ENCODE results near the gene VSIG10L. TPM values are rescaled to one million over a fixed set of nuclear protein-coding genes. Genes with fewer than 3 reads are reported as not detected.

VSIG10L gene
- total RNA-seq, 1 experiment from 2014 or later = 4.5 TPM

- intact Hi-C loops (cut with micrococcal nuclease; ENCODE audit: unreplicated experiment) = no loop called here
- Mint-ChIP-seq H3K4me3 (ENCODE audit: unreplicated experiment) (no peak overlapping the region), H3K4me1 (ENCODE audit: low read depth, unreplicated experiment) (no peaks in the 10 kb centered on the region), H3K27me3 (ENCODE audit: insufficient read depth, unreplicated experiment) (peaks cover 15% of the 10 kb centered on the region), H3K27ac (ENCODE audit: unreplicated experiment) (no peak overlapping the region), H3K36me3 (ENCODE audit: insufficient read depth, unreplicated experiment) (no peaks in the 10 kb centered on the region), H3K9me3 (ENCODE audit: unreplicated experiment) (no peaks in the 10 kb centered on the region)
- CTCF ChIA-PET = no interaction called here
- no TSS peak for BruUV-seq (replicated peaks)
- no peak for TF ChIP-seq CTCF (IDR thresholded peaks at IDR 0.05; ENCODE audit: insufficient read depth in 1 of 2, low read depth in 1 of 2, low read length in 1 of 2, severe bottlenecking in 1 of 2, unreplicated experiment in 1 of 2)
- H3K9me3 ChIP-seq = 0 out of 2 replicates have a peak, but pooled peaks cover 4% of the 10 kb centered on the region
- H3K4me1 ChIP-seq = no peaks in the 10 kb centered on the region
- no peaks in the 10 kb centered on the region for H3K36me3 ChIP-seq (ENCODE audit: control insufficient read depth, insufficient read depth, low read length)
- H3K27me3 ChIP-seq (replicated peaks; ENCODE audit: control insufficient read depth, insufficient read depth, low read length) = no peaks in the 10 kb centered on the region; the same call in 1 of the 2 replicates
- DNase-seq = no peak
- H3K4me3 ChIP-seq (ENCODE audit: low read depth, low read length) = no peak overlapping the region
- POLR2A ChIA-PET = no interaction called here
These were observed 52.3 kb downstream of the VSIG10L start for GRCh38 chr19:51289635-51290034.

- Mint-ChIP-seq H3K4me3 (ENCODE audit: unreplicated experiment) (no peak overlapping the region), H3K27ac (ENCODE audit: unreplicated experiment) (no peak overlapping the region), H3K9me3 (ENCODE audit: unreplicated experiment) (no peaks in the 10 kb centered on the region), H3K27me3 (ENCODE audit: insufficient read depth, unreplicated experiment) (peaks cover 13% of the 10 kb centered on the region), H3K36me3 (ENCODE audit: insufficient read depth, unreplicated experiment) (no peaks in the 10 kb centered on the region), H3K4me1 (ENCODE audit: low read depth, unreplicated experiment) (no peaks in the 10 kb centered on the region)
- Histone ChIP-seq H3K4me3 (ENCODE audit: low read depth, low read length) (no peak overlapping the region), H3K4me1 (no peaks in the 10 kb centered on the region), H3K36me3 (ENCODE audit: control insufficient read depth, insufficient read depth, low read length) (no peaks in the 10 kb centered on the region), H3K27me3 (replicated peaks; ENCODE audit: control insufficient read depth, insufficient read depth, low read length) (no peaks in the 10 kb centered on the region; the same call in 1 of the 2 replicates), H3K9me3 (0 out of 2 replicates have a peak, but pooled peaks cover 7% of the 10 kb centered on the region)
- no TSS peak for BruUV-seq (replicated peaks)
- intact Hi-C loops (cut with micrococcal nuclease; ENCODE audit: unreplicated experiment) = no loop called here
- ChIA-PET POLR2A (no interaction called here), CTCF (no interaction called here)
- TF ChIP-seq CTCF (IDR thresholded peaks at IDR 0.05; ENCODE audit: insufficient read depth in 1 of 2, low read depth in 1 of 2, low read length in 1 of 2, severe bottlenecking in 1 of 2, unreplicated experiment in 1 of 2) = no peak
- no peak for DNase-seq
These were observed 56.3 kb downstream of the VSIG10L start for GRCh38 chr19:51285682-51286081.

- TF ChIP-seq CTCF (IDR thresholded peaks at IDR 0.05; ENCODE audit: insufficient read depth in 1 of 2, low read depth in 1 of 2, low read length in 1 of 2, severe bottlenecking in 1 of 2, unreplicated experiment in 1 of 2) = no peak
- H3K4me3 Mint-ChIP-seq (ENCODE audit: unreplicated experiment) = no peak overlapping the region
- H3K4me3 ChIP-seq (ENCODE audit: low read depth, low read length) = no peak overlapping the region
- H3K4me1 Mint-ChIP-seq (ENCODE audit: low read depth, unreplicated experiment) = no peaks in the 10 kb centered on the region
- no peaks in the 10 kb centered on the region for H3K36me3 ChIP-seq (ENCODE audit: control insufficient read depth, insufficient read depth, low read length)
- intact Hi-C loops (cut with micrococcal nuclease; ENCODE audit: unreplicated experiment) = no loop called here
- no peaks in the 10 kb centered on the region for H3K9me3 Mint-ChIP-seq (ENCODE audit: unreplicated experiment)
- no peaks in the 10 kb centered on the region; the same call in 1 of the 2 replicates for H3K27me3 ChIP-seq (replicated peaks; ENCODE audit: control insufficient read depth, insufficient read depth, low read length)
- DNase-seq = no peak
- H3K4me1 ChIP-seq = no peaks in the 10 kb centered on the region
- POLR2A ChIA-PET = no interaction called here
- no peak overlapping the region for H3K27ac Mint-ChIP-seq (ENCODE audit: unreplicated experiment)
- 0 out of 2 replicates have a peak, but pooled peaks cover 12% of the 10 kb centered on the region for H3K9me3 ChIP-seq
- H3K36me3 Mint-ChIP-seq (ENCODE audit: insufficient read depth, unreplicated experiment) = no peaks in the 10 kb centered on the region
- CTCF ChIA-PET = no interaction called here
- BruUV-seq (replicated peaks) = no TSS peak
- peaks cover 20% of the 10 kb centered on the region for H3K27me3 Mint-ChIP-seq (ENCODE audit: insufficient read depth, unreplicated experiment)
These were observed 59.6 kb downstream of the VSIG10L start for GRCh38 chr19:51282335-51282734.

Other genes with a start within 250 kb of the VSIG10L start
- gene CTU1, start 233.7 kb downstream of the VSIG10L start, total RNA-seq (2022) = 8.1 and 8.9 TPM in 2 replicates
- not detected in 2 replicates for gene SIGLEC9, start 217.2 kb downstream of the VSIG10L start, total RNA-seq (2022)
- not detected in 2 replicates for gene SIGLEC7, start 199.8 kb downstream of the VSIG10L start, total RNA-seq (2022)
- not detected in 2 replicates for gene CD33, start 117.1 kb downstream of the VSIG10L start, total RNA-seq (2022)
- not detected in 2 replicates for gene SIGLECL1, start 91.1 kb downstream of the VSIG10L start, total RNA-seq (2022)
- not detected in 2 replicates for gene IGLON5, start 30.5 kb downstream of the VSIG10L start, total RNA-seq (2022)
- 228 and 239 TPM in 2 replicates for gene ETFB, start 24.2 kb upstream of the VSIG10L start, total RNA-seq (2022)
- 1.6 TPM in 1 of 2 replicates, not detected in the other for gene CLDND2, start 26.9 kb upstream of the VSIG10L start, total RNA-seq (2022)
- gene NKG7, start 30.5 kb upstream of the VSIG10L start, total RNA-seq (2022) = not detected in 2 replicates
- not detected in 2 replicates for gene LIM2, start 45.8 kb upstream of the VSIG10L start, total RNA-seq (2022)
- not detected in 2 replicates for gene C19orf84, start 48.5 kb upstream of the VSIG10L start, total RNA-seq (2022)
- gene SIGLEC10, start 75.5 kb upstream of the VSIG10L start, total RNA-seq (2022) = not detected in 2 replicates
- not detected in 2 replicates for gene SIGLEC8, start 116.3 kb upstream of the VSIG10L start, total RNA-seq (2022)
- gene CEACAM18, start 136.4 kb upstream of the VSIG10L start, total RNA-seq (2022) = 0.79 TPM in 1 of 2 replicates, not detected in the other
- gene SIGLEC12, start 159.7 kb upstream of the VSIG10L start, total RNA-seq (2022) = not detected in 2 replicates
- gene SIGLEC6, start 189.5 kb upstream of the VSIG10L start, total RNA-seq (2022) = 10.0 and 14.3 TPM in 2 replicates
- 8.7 and 11.5 TPM in 2 replicates for gene ZNF175, start 229.1 kb upstream of the VSIG10L start, total RNA-seq (2022)

Measured in Caco-2 (cell line).